SU-DHL-6 (cell line): ENCODE data around the gene RPS6KC1.

Experiments
- H2AFZ ChIP-seq: fragments of 200-600 bp; sonication (generic); 2 replicates; pipeline ENCODE4 v1.6.1; 2014; ENCODE audit warnings: low read depth, mild to moderate bottlenecking, moderate library complexity, mixed read lengths, antibody characterized with exemption, low read length; ENCODE audit not compliant: severe bottlenecking
- H3F3A ChIP-seq: fragments of 200-600 bp; shearing (Covaris generic); 2 replicates; pipeline ENCODE4 v1.6.0; 2016; ENCODE audit warnings: antibody characterized with exemption, mild to moderate bottlenecking; ENCODE audit not compliant: insufficient read depth
- H3K27ac ChIP-seq: fragments of 200-600 bp; sonication (generic); 2 replicates; pipeline ENCODE4 v1.5.1; 2016; ENCODE audit warnings: low read depth, mild to moderate bottlenecking, low read length, moderate library complexity, mixed read lengths
- H3K27me3 ChIP-seq: fragments of 200-600 bp; sonication (generic), shearing (Covaris generic); 2 replicates; pipeline ENCODE4 v1.6.0; 2014; ENCODE audit warnings: mild to moderate bottlenecking, low read length
- H3K36me3 ChIP-seq: fragments of 200-600 bp; sonication (generic); 2 replicates; pipeline ENCODE4 v1.6.1; 2014; ENCODE audit warnings: mild to moderate bottlenecking, low read length, mixed read lengths
- H3K4me2 ChIP-seq: fragments of 300-600, 200-600 bp; shearing (Covaris generic), sonication (generic); 2 replicates; pipeline ENCODE4 v1.6.0; 2014; ENCODE audit warnings: low read length, low read depth, mild to moderate bottlenecking; ENCODE audit not compliant: poor library complexity, severe bottlenecking
- H3K4me3 ChIP-seq: fragments of 200-600 bp; sonication (generic); 2 replicates; pipeline ENCODE4 v1.5.1; 2014; ENCODE audit warnings: antibody characterized with exemption, low read length, mild to moderate bottlenecking, mixed read lengths; ENCODE audit not compliant: insufficient read depth, poor library complexity, severe bottlenecking
- H3K79me2 ChIP-seq: fragments of 200-600 bp; sonication (generic); 2 replicates; pipeline ENCODE4 v1.6.1; 2014; ENCODE audit warnings: mild to moderate bottlenecking, low read length, moderate library complexity; ENCODE audit not compliant: insufficient read depth
- H3K9ac ChIP-seq: fragments of 200-600 bp; sonication (generic); 2 replicates; pipeline ENCODE4 v1.7.0; 2014; ENCODE audit warnings: mild to moderate bottlenecking, low read length
- H3K9me2 ChIP-seq: fragments of 200-600 bp; sonication (generic); replicated peaks from 2 replicates; pipeline ENCODE4 v1.6.1; 2014; ENCODE audit warnings: low read length; ENCODE audit not compliant: insufficient read depth
- H3K9me3 ChIP-seq: fragments of 200-600 bp; sonication (generic); 2 replicates; pipeline ENCODE4 v1.6.1; 2014; ENCODE audit warnings: low read length, mixed read lengths; ENCODE audit not compliant: insufficient read depth
- H4K20me1 ChIP-seq: fragments of 200-600 bp; sonication (generic); 2 replicates; pipeline ENCODE4 v1.6.1; 2014; ENCODE audit warnings: low read depth, mild to moderate bottlenecking, antibody characterized with exemption, low read length, moderate library complexity, mixed read lengths
- CTCF ChIP-seq: fragments of 200-600 bp; sonication (generic); IDR thresholded peaks from one replicate; pipeline ENCODE4 v1.5.1; 2017; ENCODE audit warnings: antibody characterized with exemption, mild to moderate bottlenecking, low read length, moderate library complexity; ENCODE audit not compliant: insufficient read depth, poor library complexity, severe bottlenecking
- EZH2phosphoT487 ChIP-seq: fragments of 200-600 bp; sonication (generic), shearing (Covaris generic); conservative IDR thresholded peaks from 2 replicates; pipeline ENCODE4 v1.6.1; 2018; ENCODE audit warnings: mild to moderate bottlenecking, antibody characterized with exemption, low read length, moderate library complexity, mixed read lengths

RPS6KC1 gene

GRCh38 chr1:213251972-213252371, 200.9 kb downstream of the RPS6KC1 start:
- Histone ChIP-seq H3K27me3 (no peaks in the 10 kb centered on the region), H3K36me3 (no peaks in the 10 kb centered on the region), H2AFZ (no peak overlapping the region), H3K9me3 (no peaks in the 10 kb centered on the region), H3K4me3 (no peak overlapping the region), H3K79me2 (no peaks in the 10 kb centered on the region), H3K27ac (no peak overlapping the region), H4K20me1 (no peaks in the 10 kb centered on the region), H3K9me2 (no peaks in the 10 kb centered on the region), H3K4me2 (no peak overlapping the region), H3K9ac (no peak overlapping the region), H3F3A (no peaks in the 10 kb centered on the region)
- TF ChIP-seq CTCF (no peak), EZH2phosphoT487 (no peak)

- H3F3A ChIP-seq = no peaks in the 10 kb centered on the region
- H3K4me2 ChIP-seq = no peak overlapping the region
- TF ChIP-seq EZH2phosphoT487 = no peak
- no peak for TF ChIP-seq CTCF
- no peaks in the 10 kb centered on the region for H3K9me2 ChIP-seq
- H3K9ac ChIP-seq = no peak overlapping the region
- H3K27ac ChIP-seq = no peak overlapping the region
- H3K27me3 ChIP-seq = no peaks in the 10 kb centered on the region
- no peak overlapping the region for H2AFZ ChIP-seq
- H3K79me2 ChIP-seq = no peaks in the 10 kb centered on the region
- H3K4me3 ChIP-seq = no peak overlapping the region
- H3K9me3 ChIP-seq = no peaks in the 10 kb centered on the region
- H3K36me3 ChIP-seq = no peaks in the 10 kb centered on the region
- H4K20me1 ChIP-seq = no peaks in the 10 kb centered on the region
These were observed 205.5 kb downstream of the RPS6KC1 start for GRCh38 chr1:213256438-213257087.

GRCh38 chr1:213260311-213261075, 209.5 kb downstream of the RPS6KC1 start:
- no peak overlapping the region for H3K4me2 ChIP-seq

More at GRCh38 chr1:213260311-213261075, 209.5 kb downstream of the RPS6KC1 start:
- TF ChIP-seq CTCF (no peak), EZH2phosphoT487 (no peak)
- Histone ChIP-seq H3K27me3 (no peaks in the 10 kb centered on the region), H3K4me3 (no peak overlapping the region), H3K9ac (no peak overlapping the region), H3K79me2 (no peaks in the 10 kb centered on the region), H3K27ac (no peak overlapping the region), H3K36me3 (no peaks in the 10 kb centered on the region), H4K20me1 (no peaks in the 10 kb centered on the region), H3K9me3 (no peaks in the 10 kb centered on the region), H3F3A (no peaks in the 10 kb centered on the region), H3K9me2 (no peaks in the 10 kb centered on the region), H2AFZ (no peak overlapping the region)
